Liver (tissue), 10 donors: ENCODE results near the gene UCKL1. TPM values are rescaled to one million over a fixed set of nuclear protein-coding genes. Genes with fewer than 3 reads are reported as not detected.

Experiments used
- DNase-seq: peaks from one replicate; pipeline ENCODE4 v3.0.0-alpha.2; 2017; ENCODE audit warnings: low spot score
- H3K27ac ChIP-seq, 2 donors: one replicate each; pipeline ENCODE4 v1.7.0; 2013; ENCODE audit warnings: inconsistent platforms in 2 of 2, low read length in 2 of 2, control low read depth in 1 of 2, low read depth in 1 of 2, mild to moderate bottlenecking in 1 of 2
- H3K27me3 ChIP-seq, 4 donors: one replicate each; pipeline versions ENCODE4 v1.6.1 to v1.7.0; 2013; ENCODE audit warnings: low read length in 3 of 4, inconsistent platforms in 1 of 4, mild to moderate bottlenecking in 1 of 4, moderate library complexity in 1 of 4; ENCODE audit not compliant: control insufficient read depth in 4 of 4, insufficient read depth in 4 of 4
- H3K36me3 ChIP-seq, 4 donors: one replicate each; pipeline versions ENCODE4 v1.6.1 to v1.7.0; 2013; ENCODE audit warnings: low read length in 3 of 4, mild to moderate bottlenecking in 3 of 4, low read depth in 1 of 4, moderate library complexity in 1 of 4; ENCODE audit not compliant: control insufficient read depth in 4 of 4, insufficient read depth in 3 of 4
- H3K4me1 ChIP-seq, 4 donors: one replicate each; pipeline versions ENCODE4 v1.6.1 to v1.7.0; 2013; ENCODE audit warnings: low read length in 3 of 4, mild to moderate bottlenecking in 3 of 4, moderate library complexity in 1 of 4; ENCODE audit not compliant: control insufficient read depth in 4 of 4, insufficient read depth in 4 of 4
- H3K4me3 ChIP-seq, 3 donors: one replicate each; pipeline versions ENCODE4 v1.6.1 to v1.7.0; 2013; ENCODE audit warnings: low read length in 3 of 3, control low read depth in 1 of 3, low read depth in 1 of 3, mild to moderate bottlenecking in 1 of 3
- H3K9ac ChIP-seq, 2 donors: one replicate each; pipeline ENCODE4 v1.7.0; 2013; ENCODE audit warnings: low read length in 2 of 2, mild to moderate bottlenecking in 2 of 2, moderate library complexity in 2 of 2, control low read depth in 1 of 2, low read depth in 1 of 2
- H3K9me3 ChIP-seq, 4 donors: one replicate each; pipeline versions ENCODE4 v1.6.1 to v1.7.0; 2013; ENCODE audit warnings: low read length in 3 of 4; ENCODE audit not compliant: control insufficient read depth in 4 of 4
- ATF3 ChIP-seq: IDR thresholded peaks from 2 replicates; pipeline ENCODE4 v1.6.1; 2016; ENCODE audit warnings: antibody characterized with exemption
- CTCF ChIP-seq: fragments of 150-350 bp; IDR thresholded peaks from 2 replicates; pipeline ENCODE4 v1.5.1; 2017; ENCODE audit warnings: improper control_type of control experiment, low read depth, low read length; ENCODE audit not compliant: missing input control
- EGR1 ChIP-seq, 2 donors: IDR thresholded peaks; 2 replicates each; pipeline ENCODE4 v1.6.1; 2016 to 2018; ENCODE audit warnings: antibody characterized with exemption in 2 of 2, low read depth in 2 of 2
- FOXA1 ChIP-seq: IDR thresholded peaks from 2 replicates; pipeline ENCODE4 v1.6.1; 2016; ENCODE audit warnings: antibody characterized with exemption
- FOXA2 ChIP-seq: IDR thresholded peaks from 2 replicates; pipeline ENCODE4 v1.6.1; 2016; ENCODE audit warnings: antibody characterized with exemption
- GABPA ChIP-seq, 2 donors: IDR thresholded peaks in 1 of 2; conservative IDR thresholded peaks in 1 of 2; 2 replicates each; pipeline ENCODE4 v1.6.1; 2016; ENCODE audit warnings: antibody characterized with exemption in 2 of 2, mild to moderate bottlenecking in 1 of 2, moderate library complexity in 1 of 2
- HNF4A ChIP-seq, 2 donors: conservative IDR thresholded peaks; 2 replicates each; pipeline ENCODE4 v1.6.1; 2016; ENCODE audit warnings: antibody characterized with exemption in 2 of 2, mild to moderate bottlenecking in 2 of 2
- HNF4G ChIP-seq: IDR thresholded peaks from 2 replicates; pipeline ENCODE4 v1.6.1; 2016; ENCODE audit warnings: antibody characterized with exemption
- JUND ChIP-seq, 2 donors: IDR thresholded peaks; 2 replicates each; pipeline ENCODE4 v1.6.1; 2016; ENCODE audit warnings: antibody characterized with exemption in 2 of 2
- MAX ChIP-seq: IDR thresholded peaks from 2 replicates; pipeline ENCODE4 v1.6.1; 2016; ENCODE audit warnings: antibody characterized with exemption
- REST ChIP-seq: IDR thresholded peaks from 2 replicates; pipeline ENCODE4 v1.6.1; 2016; ENCODE audit warnings: antibody characterized with exemption, mild to moderate bottlenecking
- RXRA ChIP-seq, 2 donors: IDR thresholded peaks; 2 replicates each; pipeline ENCODE4 v1.6.1; 2017 to 2018; ENCODE audit warnings: antibody characterized with exemption in 2 of 2, mild to moderate bottlenecking in 1 of 2
- YY1 ChIP-seq: IDR thresholded peaks from 2 replicates; pipeline ENCODE4 v1.6.1; 2016; ENCODE audit warnings: antibody characterized with exemption, mild to moderate bottlenecking
- ZBTB33 ChIP-seq: IDR thresholded peaks from 2 replicates; pipeline ENCODE4 v1.6.1; 2016; ENCODE audit warnings: antibody characterized with exemption
- WGBS: extraction: QIAGEN DNeasy Blood & Tissue Kit; methylation state at CpG from one replicate; pipeline ENCODE4 v1.1.7; 2013; 5-methylcytosine and 5-hydroxymethylcytosine counted together
- polyA plus RNA-seq, 2 donors: library from polyadenylated mRNA; stranded (reverse) in 1 of 2; unstranded in 1 of 2; fragments of 200-250 nt in 1 of 2; fragments of >200 nt in 1 of 2; fragmentation: Nextera tagmentation in 1 of 2; extraction: Ambion mirVana in 1 of 2; gene quantifications; one replicate each; pipeline versions ENCODE4 v1.2.1 to v1.2.3, GENCODE V29; 2013 to 2015
- small RNA-seq: library from RNA; depleted of rRNA; stranded (forward); fragments of <200 nt; gene quantifications from one replicate; pipeline ENCODE3, GENCODE V24; 2014
- total RNA-seq, 2 donors: library from RNA; depleted of rRNA; stranded (reverse); fragments of >200 nt; gene quantifications; one replicate each; pipeline ENCODE4 v1.2.3, GENCODE V29; 2014
- donor health status: healthy.
- donor health status: healthy.
- donor health status: healthy.
- donor health status: healthy.
- donor health status: healthy.

The UCKL1 gene
- total and polyA plus RNA-seq, 4 donors, result 16.4 to 20.4 (median 18.3) TPM

GRCh38 chr20:63890616-63891015 is 65.6 kb downstream of the UCKL1 start:
- Histone ChIP-seq H3K27me3 (no peaks in the 10 kb centered on the region), H3K9me3 (no peaks in the 10 kb centered on the region), H3K9ac (no peak overlapping the region), H3K27ac (no peak overlapping the region), H3K36me3 (peaks cover 8 to 41% (median 20%) of the 10 kb centered on the region in 4 donors), H3K4me1 (peaks cover 0 to 10% (median 4%) of the 10 kb centered on the region in 4 donors), H3K4me3 (no peak overlapping the region)
- DNase-seq, result no peak
- TF ChIP-seq CTCF (no peak), MAX (no peak), FOXA1 (no peak), GABPA (IDR thresholded peaks at IDR 0.05 in 1 of 2, conservative IDR thresholded peaks at IDR 0.05 in 1 of 2) (no peak), ATF3 (no peak), HNF4A (conservative IDR thresholded peaks at IDR 0.05) (no peak), FOXA2 (no peak), JUND (IDR thresholded peaks at IDR 0.05) (no peak), ZBTB33 (no peak), EGR1 (IDR thresholded peaks at IDR 0.05; ENCODE audit: low read depth in 2 of 2) (no peak), RXRA (IDR thresholded peaks at IDR 0.05) (no peak)
- WGBS, result 89% methylated on average over 7 of the region's 7 CpGs

GRCh38 chr20:63890201-63890576 is 66.0 kb downstream of the UCKL1 start:
- Histone ChIP-seq H3K27me3 (no peaks in the 10 kb centered on the region), H3K27ac (no peak overlapping the region), H3K9ac (no peak overlapping the region), H3K4me1 (peaks cover 0 to 10% (median 4%) of the 10 kb centered on the region in 4 donors), H3K4me3 (no peak overlapping the region), H3K9me3 (no peaks in the 10 kb centered on the region), H3K36me3 (peaks cover 8 to 46% (median 20%) of the 10 kb centered on the region in 4 donors)
- DNase-seq, result no peak
- 86% methylated on average over 7 of the region's 7 CpGs for WGBS
- TF ChIP-seq REST, result no peak
- TF ChIP-seq YY1, result no peak
- no peak for TF ChIP-seq HNF4G
- TF ChIP-seq FOXA2, result no peak
- no peak for TF ChIP-seq MAX

Small RNAs within 50 kb of the gene (small RNA-seq; reads per million reads assigned to genes)
- gene MIR647, result not detected
- gene MIR941-2, result not detected
- not detected for gene MIR941-4
- not detected for gene MIR941-5
- gene RNU1-134P, result not detected

Other genes starting within 250 kb of the UCKL1 start
- gene ARFRP1, start 248.4 kb downstream of the UCKL1 start, total RNA-seq, result 10 to 100 TPM; 14.2 to 21.0 TPM
- 10 to 100 TPM; 20.0 to 26.9 TPM for gene ARFRP1, start 248.4 kb downstream of the UCKL1 start, polyA plus RNA-seq
- gene ZGPAT, start 248.4 kb downstream of the UCKL1 start, total RNA-seq, result 10 to 100 TPM; 10.3 to 14.7 TPM
- gene ZGPAT, start 248.4 kb downstream of the UCKL1 start, polyA plus RNA-seq, result 10 to 100 TPM; 26.2 to 90.5 TPM
- 10 to 100 TPM; 21.2 to 50.4 TPM for gene LIME1, start 219.8 kb downstream of the UCKL1 start, total RNA-seq
- 10 to 100 TPM; 52.8 to 69.0 TPM for gene LIME1, start 219.8 kb downstream of the UCKL1 start, polyA plus RNA-seq
- gene SLC2A4RG, start 216.6 kb downstream of the UCKL1 start, total RNA-seq, result 10 to 100 TPM; 22.2 to 27.9 TPM
- 10 to 100 TPM; 31.0 to 39.7 TPM for gene SLC2A4RG, start 216.6 kb downstream of the UCKL1 start, polyA plus RNA-seq
- 10 to 100 TPM in 1 of 2 donors, 1 to 10 TPM in 1; 8.2 to 12.1 TPM for gene ZBTB46, start 125.2 kb downstream of the UCKL1 start, total RNA-seq
- gene ZBTB46, start 125.2 kb downstream of the UCKL1 start, polyA plus RNA-seq, result 1 to 10 TPM in 1 of 2 donors, under 1 TPM in 1; 0.79 to 1.2 TPM
- not detected for gene ABHD16B, start 94.9 kb downstream of the UCKL1 start, total RNA-seq
- gene ABHD16B, start 94.9 kb downstream of the UCKL1 start, polyA plus RNA-seq, result under 1 TPM in 1 of 2 donors, not detected in 1; 0.10 TPM
- gene TPD52L2, start 91.1 kb downstream of the UCKL1 start, total RNA-seq, result 10 to 100 TPM; 25.3 to 31.2 TPM
- 10 to 100 TPM; 12.3 to 33.0 TPM for gene TPD52L2, start 91.1 kb downstream of the UCKL1 start, polyA plus RNA-seq
- 10 to 100 TPM; 22.4 to 28.6 TPM for gene DNAJC5, start 61.3 kb downstream of the UCKL1 start, total RNA-seq
- gene DNAJC5, start 61.3 kb downstream of the UCKL1 start, polyA plus RNA-seq, result 10 to 100 TPM in 1 of 2 donors, 1 to 10 TPM in 1; 8.2 to 15.0 TPM
- 10 to 100 TPM in 1 of 2 donors, 1 to 10 TPM in 1; 9.2 to 11.8 TPM for gene ZNF512B, start 13.5 kb upstream of the UCKL1 start, total RNA-seq
- gene ZNF512B, start 13.5 kb upstream of the UCKL1 start, polyA plus RNA-seq, result 10 to 100 TPM in 1 of 2 donors, 1 to 10 TPM in 1; 1.8 to 10.4 TPM
- 1 to 10 TPM; 1.4 to 2.8 TPM for gene SAMD10, start 23.2 kb upstream of the UCKL1 start, total RNA-seq
- gene SAMD10, start 23.2 kb upstream of the UCKL1 start, polyA plus RNA-seq, result 1 to 10 TPM in 1 of 2 donors, under 1 TPM in 1; 0.74 to 3.4 TPM
- 10 to 100 TPM; 24.2 to 24.9 TPM for gene PRPF6, start 24.7 kb upstream of the UCKL1 start, total RNA-seq
- gene PRPF6, start 24.7 kb upstream of the UCKL1 start, polyA plus RNA-seq, result 10 to 100 TPM; 16.3 to 22.0 TPM
- gene C20orf204, start 79.8 kb upstream of the UCKL1 start, total RNA-seq, result under 1 TPM; 0.14 to 0.59 TPM
- gene C20orf204, start 79.8 kb upstream of the UCKL1 start, polyA plus RNA-seq, result under 1 TPM; 0.07 to 0.10 TPM
- 1 to 10 TPM; 2.1 to 3.1 TPM for gene SOX18, start 93.2 kb upstream of the UCKL1 start, total RNA-seq
- gene SOX18, start 93.2 kb upstream of the UCKL1 start, polyA plus RNA-seq, result 1 to 10 TPM; 1.1 to 5.8 TPM
- gene TCEA2, start 106.8 kb upstream of the UCKL1 start, total RNA-seq, result 1 to 10 TPM; 4.6 to 6.4 TPM
- gene TCEA2, start 106.8 kb upstream of the UCKL1 start, polyA plus RNA-seq, result 10 to 100 TPM; 17.2 to 22.6 TPM
- 10 to 100 TPM in 1 of 2 donors, 1 to 10 TPM in 1; 6.7 to 12.9 TPM for gene RGS19, start 123.1 kb upstream of the UCKL1 start, total RNA-seq
- 1 to 10 TPM; 4.9 to 5.9 TPM for gene RGS19, start 123.1 kb upstream of the UCKL1 start, polyA plus RNA-seq
- gene OPRL1, start 123.7 kb upstream of the UCKL1 start, total RNA-seq, result under 1 TPM; 0.42 to 0.79 TPM
- under 1 TPM; 0.04 to 0.28 TPM for gene OPRL1, start 123.7 kb upstream of the UCKL1 start, polyA plus RNA-seq
- gene LKAAEAR1, start 128.0 kb upstream of the UCKL1 start, total RNA-seq, result not detected
- gene LKAAEAR1, start 128.0 kb upstream of the UCKL1 start, polyA plus RNA-seq, result under 1 TPM in 1 of 2 donors, not detected in 1; 0.08 TPM
- not detected for gene NPBWR2, start 151.1 kb upstream of the UCKL1 start, total RNA-seq
- not detected for gene NPBWR2, start 151.1 kb upstream of the UCKL1 start, polyA plus RNA-seq
- gene MYT1, start 208.0 kb upstream of the UCKL1 start, total RNA-seq, result 1 to 10 TPM in 1 of 2 donors, under 1 TPM in 1; under 0.01 to 6.5 TPM
- under 1 TPM; 0.05 to 0.11 TPM for gene MYT1, start 208.0 kb upstream of the UCKL1 start, polyA plus RNA-seq